ENCODE results near the gene WSCD1.

The WSCD1 gene

GRCh38 chr17:6099492-6099891 is 29.3 kb downstream of the WSCD1 start:
- no peak for DNase-seq
- Mint-ChIP-seq H3K36me3 (ENCODE audit: low read depth) (no peaks in the 10 kb centered on the region), H3K4me3 (no peak overlapping the region), H3K4me1 (peaks cover 31% of the 10 kb centered on the region), H3K27ac (no peak overlapping the region), H3K27me3 (ENCODE audit: low read depth, poor library complexity) (peaks cover 57% of the 10 kb centered on the region), H3K9me3 (no peaks in the 10 kb centered on the region)
- TF ChIP-seq CTCF (IDR thresholded peaks at IDR 0.05), result no peak

- no peak for DNase-seq
- Mint-ChIP-seq H3K9me3 (no peaks in the 10 kb centered on the region), H3K27me3 (ENCODE audit: low read depth, poor library complexity) (peaks cover 54% of the 10 kb centered on the region), H3K4me3 (no peak overlapping the region), H3K4me1 (peaks cover 30% of the 10 kb centered on the region), H3K27ac (no peak overlapping the region), H3K36me3 (ENCODE audit: low read depth) (no peaks in the 10 kb centered on the region)
- TF ChIP-seq CTCF (IDR thresholded peaks at IDR 0.05), result no peak
Observed at GRCh38 chr17:6100146-6100545, 30.0 kb downstream of the WSCD1 start.

- Mint-ChIP-seq H3K9me3 (no peaks in the 10 kb centered on the region), H3K36me3 (ENCODE audit: low read depth) (no peaks in the 10 kb centered on the region), H3K27ac (no peak overlapping the region), H3K4me3 (no peak overlapping the region), H3K4me1 (peaks cover 30% of the 10 kb centered on the region), H3K27me3 (ENCODE audit: low read depth, poor library complexity) (peaks cover 58% of the 10 kb centered on the region)
- no peak for DNase-seq
- no peak for TF ChIP-seq CTCF (IDR thresholded peaks at IDR 0.05)
Observed at GRCh38 chr17:6100891-6101500, 30.8 kb downstream of the WSCD1 start.

- peaks cover 30% of the 10 kb centered on the region for H3K4me1 Mint-ChIP-seq
- H3K27me3 Mint-ChIP-seq (ENCODE audit: low read depth, poor library complexity), result peaks cover 57% of the 10 kb centered on the region
- no peak overlapping the region for H3K27ac Mint-ChIP-seq
- no peak overlapping the region for H3K4me3 Mint-ChIP-seq
- TF ChIP-seq CTCF (IDR thresholded peaks at IDR 0.05), result no peak
- H3K9me3 Mint-ChIP-seq, result no peaks in the 10 kb centered on the region
- no peaks in the 10 kb centered on the region for H3K36me3 Mint-ChIP-seq (ENCODE audit: low read depth)
- no peak for DNase-seq
Observed at GRCh38 chr17:6101706-6102105, 31.5 kb downstream of the WSCD1 start.

GRCh38 chr17:6102615-6103014 is 32.4 kb downstream of the WSCD1 start:
- H3K36me3 Mint-ChIP-seq (ENCODE audit: low read depth), result no peaks in the 10 kb centered on the region
- no peak overlapping the region for H3K27ac Mint-ChIP-seq
- H3K4me1 Mint-ChIP-seq, result peaks cover 22% of the 10 kb centered on the region
- no peaks in the 10 kb centered on the region for H3K9me3 Mint-ChIP-seq
- H3K4me3 Mint-ChIP-seq, result no peak overlapping the region
- H3K27me3 Mint-ChIP-seq (ENCODE audit: low read depth, poor library complexity), result peaks cover 56% of the 10 kb centered on the region
- no peak for DNase-seq
- TF ChIP-seq CTCF (IDR thresholded peaks at IDR 0.05), result no peak

GRCh38 chr17:6104956-6105648 is 34.9 kb downstream of the WSCD1 start:
- DNase-seq, result no peak
- H3K4me3 Mint-ChIP-seq, result no peak overlapping the region
- peaks cover 10% of the 10 kb centered on the region for H3K4me1 Mint-ChIP-seq
- H3K27ac Mint-ChIP-seq, result no peak overlapping the region
- H3K9me3 Mint-ChIP-seq, result no peaks in the 10 kb centered on the region
- no peaks in the 10 kb centered on the region for H3K36me3 Mint-ChIP-seq (ENCODE audit: low read depth)
- no peak for TF ChIP-seq CTCF (IDR thresholded peaks at IDR 0.05)
- H3K27me3 Mint-ChIP-seq (ENCODE audit: low read depth, poor library complexity), result peaks cover 58% of the 10 kb centered on the region

Data from nephron progenitor cell (in vitro differentiated cells).